Hindlimb muscle (tissue), 1 donor: ENCODE data around the gene CFAP45. TPM values are rescaled to one million over a fixed set of nuclear protein-coding genes. Genes with fewer than 3 reads are reported as not detected.

Experiments used
- DNase-seq: peaks from one replicate; pipeline ENCODE4 v3.0.0-alpha.2; 2013
- polyA plus RNA-seq: library from polyadenylated mRNA; unstranded; fragments of 120-200 nt; gene quantifications from one replicate; pipeline ENCODE4 v1.2.1, GENCODE V29; 2013; ENCODE audit not compliant: insufficient read length

The CFAP45 gene
- polyA plus RNA-seq, 1 donor = 0.40 TPM

DNA sequence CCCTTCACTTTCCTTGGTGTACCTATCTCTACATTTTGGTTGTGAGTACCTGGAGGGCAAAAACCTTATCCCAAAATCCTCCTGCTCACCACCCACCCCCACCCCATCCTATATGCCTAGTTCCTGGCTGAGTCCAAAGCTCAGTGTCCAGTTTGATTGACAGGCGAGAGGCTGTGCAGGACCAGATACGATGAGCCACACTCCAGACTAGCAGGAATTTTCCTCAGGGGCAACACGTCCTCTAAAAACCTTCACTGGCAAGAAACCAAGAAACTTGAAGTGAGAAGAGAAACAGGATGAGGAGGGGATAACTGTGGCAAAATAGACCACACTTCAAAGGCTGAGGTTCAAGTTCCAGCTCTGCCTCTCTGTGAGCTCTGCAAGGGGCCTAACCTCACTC, 74.4 kb downstream of the CFAP45 start:
- no peak for DNase-seq

DNA sequence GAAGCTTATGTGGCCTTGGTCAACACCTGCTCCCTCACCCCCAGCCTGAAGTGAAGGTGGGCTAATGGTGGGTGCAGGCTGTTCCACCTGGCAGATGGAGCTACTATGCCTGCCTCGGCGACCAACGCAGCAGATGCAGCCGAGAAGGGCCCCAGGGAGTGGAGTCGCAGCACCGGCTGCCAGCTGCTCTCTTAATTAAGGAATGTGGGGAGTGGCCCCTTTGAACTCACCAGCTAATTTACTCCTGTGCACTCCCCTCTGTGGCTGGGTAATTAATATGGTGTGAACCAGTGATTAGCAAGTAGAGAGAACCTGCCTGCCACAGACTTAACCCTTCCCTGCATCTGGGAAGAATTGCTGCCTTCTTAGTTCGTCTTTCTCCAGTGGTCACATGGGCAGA, 76.6 kb downstream of the CFAP45 start:
- DNase-seq = no peak

Other genes with a start within 250 kb of the CFAP45 start
- gene CRP, start 185.6 kb downstream of the CFAP45 start, polyA plus RNA-seq = not detected
- 10.2 TPM for gene DUSP23, start 119.2 kb downstream of the CFAP45 start, polyA plus RNA-seq
- not detected for gene FCRL6, start 97.8 kb downstream of the CFAP45 start, polyA plus RNA-seq
- gene SLAMF8, start 73.3 kb downstream of the CFAP45 start, polyA plus RNA-seq = 0.45 TPM
- gene VSIG8, start 37.5 kb downstream of the CFAP45 start, polyA plus RNA-seq = not detected
- 155 TPM for gene TAGLN2, start 25.3 kb upstream of the CFAP45 start, polyA plus RNA-seq
- gene IGSF9, start 45.4 kb upstream of the CFAP45 start, polyA plus RNA-seq = 0.65 TPM
- gene SLAMF9, start 54.1 kb upstream of the CFAP45 start, polyA plus RNA-seq = not detected
- 5.0 TPM for gene PIGM, start 131.8 kb upstream of the CFAP45 start, polyA plus RNA-seq
- gene KCNJ10, start 170.0 kb upstream of the CFAP45 start, polyA plus RNA-seq = 0.46 TPM
- 0.09 TPM for gene KCNJ9, start 181.4 kb upstream of the CFAP45 start, polyA plus RNA-seq
- 21.6 TPM for gene IGSF8, start 198.5 kb upstream of the CFAP45 start, polyA plus RNA-seq
- 87.0 TPM for gene ATP1A2, start 215.6 kb upstream of the CFAP45 start, polyA plus RNA-seq